Measurements from ENCODE around the gene USP25. TPM values are rescaled to one million over a fixed set of nuclear protein-coding genes. Genes with fewer than 3 reads are reported as not detected.

The USP25 gene
- total RNA-seq, 1 donor from 2014 or later, result 60.7 TPM

- DNase-seq, result no peak
Measured at GRCh38 chr21:15763359-15763758, 33.6 kb downstream of the USP25 start.

- DNase-seq, result no peak
Measured at GRCh38 chr21:15764878-15765277, 35.1 kb downstream of the USP25 start.

GRCh38 chr21:15766952-15767603, 37.3 kb downstream of the USP25 start:
- no peak for DNase-seq

- DNase-seq, result no peak
Measured at GRCh38 chr21:15768045-15768601, 38.3 kb downstream of the USP25 start.

- DNase-seq, result no peak
Measured at GRCh38 chr21:15768853-15769252, 39.1 kb downstream of the USP25 start.

GRCh38 chr21:15771311-15771710, 41.5 kb downstream of the USP25 start:
- no peak for DNase-seq

GRCh38 chr21:15772654-15773053, 42.9 kb downstream of the USP25 start:
- no peak for DNase-seq

- no peak for DNase-seq
Measured at GRCh38 chr21:15774590-15774989, 44.8 kb downstream of the USP25 start.

GRCh38 chr21:15775291-15775690, 45.5 kb downstream of the USP25 start:
- no peak for DNase-seq

- no peak for DNase-seq
Measured at GRCh38 chr21:15775981-15776380, 46.2 kb downstream of the USP25 start.

GRCh38 chr21:15776818-15777217, 47.0 kb downstream of the USP25 start:
- no peak for DNase-seq

- DNase-seq, result no peak
Measured at GRCh38 chr21:15781986-15782385, 52.2 kb downstream of the USP25 start.

GRCh38 chr21:15788847-15789523, 59.2 kb downstream of the USP25 start:
- DNase-seq, result no peak

- no peak for DNase-seq
Measured at GRCh38 chr21:15793109-15793508, 63.3 kb downstream of the USP25 start.

- no peak for DNase-seq
Measured at GRCh38 chr21:15793550-15794235, 63.9 kb downstream of the USP25 start.

GRCh38 chr21:15794277-15794912, 64.6 kb downstream of the USP25 start:
- DNase-seq, result no peak

- no peak for DNase-seq
Measured at GRCh38 chr21:15795533-15795932, 65.8 kb downstream of the USP25 start.

GRCh38 chr21:15797577-15798363, 68.0 kb downstream of the USP25 start:
- no peak for DNase-seq

- no peak for DNase-seq
Measured at GRCh38 chr21:15801352-15801863, 71.6 kb downstream of the USP25 start.

- no peak for DNase-seq
Measured at GRCh38 chr21:15804247-15805005, 74.6 kb downstream of the USP25 start.

GRCh38 chr21:15809065-15809464, 79.3 kb downstream of the USP25 start:
- DNase-seq, result no peak
